Measurements from ENCODE around the gene LAMA2. TPM values are rescaled to one million over a fixed set of nuclear protein-coding genes. Genes with fewer than 3 reads are reported as not detected.

The LAMA2 gene
- total RNA-seq, 1 donor = 9.4 TPM

DNA sequence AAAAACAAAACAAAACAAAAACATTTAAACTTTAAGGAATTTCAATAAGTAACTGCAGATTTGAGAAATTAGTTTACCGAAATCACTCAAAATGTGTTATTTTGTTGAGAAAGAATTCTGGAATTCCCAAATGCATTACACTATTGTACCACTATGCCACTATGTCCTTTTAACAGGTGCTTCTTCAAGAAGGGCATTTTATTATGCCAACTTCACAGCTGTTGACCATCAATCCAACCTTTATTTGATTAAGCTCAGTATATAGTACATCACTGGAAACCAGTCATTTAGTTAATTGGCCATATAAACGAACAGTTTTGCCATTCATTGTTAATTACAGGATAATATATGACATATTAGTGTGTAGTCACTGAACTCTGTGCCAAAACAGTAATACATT is 605.4 kb downstream of the LAMA2 start:
- Histone ChIP-seq H3K36me3 (ENCODE audit: insufficient read depth, low read length) (no peaks in the 10 kb centered on the region), H3K27ac (ENCODE audit: low read depth, low read length) (no peak overlapping the region), H3K9me3 (ENCODE audit: low read depth, low read length) (no peaks in the 10 kb centered on the region), H3K4me3 (ENCODE audit: insufficient read depth, low read length) (no peak overlapping the region), H2AFZ (ENCODE audit: low read length) (no peak overlapping the region), H3K27me3 (ENCODE audit: insufficient read depth, low read length) (no peaks in the 10 kb centered on the region), H3K79me2 (ENCODE audit: insufficient read depth, low read length) (no peaks in the 10 kb centered on the region), H4K20me1 (ENCODE audit: insufficient read depth, low read length) (no peaks in the 10 kb centered on the region), H3K4me1 (ENCODE audit: insufficient read depth, low read length) (peaks cover 42% of the 10 kb centered on the region), H3K4me2 (ENCODE audit: insufficient read depth, low read length) (no peak overlapping the region)
- DNase-seq (ENCODE audit: insufficient read length, low spot score, missing footprints) = no peak
- TF ChIP-seq, protein P1, sequence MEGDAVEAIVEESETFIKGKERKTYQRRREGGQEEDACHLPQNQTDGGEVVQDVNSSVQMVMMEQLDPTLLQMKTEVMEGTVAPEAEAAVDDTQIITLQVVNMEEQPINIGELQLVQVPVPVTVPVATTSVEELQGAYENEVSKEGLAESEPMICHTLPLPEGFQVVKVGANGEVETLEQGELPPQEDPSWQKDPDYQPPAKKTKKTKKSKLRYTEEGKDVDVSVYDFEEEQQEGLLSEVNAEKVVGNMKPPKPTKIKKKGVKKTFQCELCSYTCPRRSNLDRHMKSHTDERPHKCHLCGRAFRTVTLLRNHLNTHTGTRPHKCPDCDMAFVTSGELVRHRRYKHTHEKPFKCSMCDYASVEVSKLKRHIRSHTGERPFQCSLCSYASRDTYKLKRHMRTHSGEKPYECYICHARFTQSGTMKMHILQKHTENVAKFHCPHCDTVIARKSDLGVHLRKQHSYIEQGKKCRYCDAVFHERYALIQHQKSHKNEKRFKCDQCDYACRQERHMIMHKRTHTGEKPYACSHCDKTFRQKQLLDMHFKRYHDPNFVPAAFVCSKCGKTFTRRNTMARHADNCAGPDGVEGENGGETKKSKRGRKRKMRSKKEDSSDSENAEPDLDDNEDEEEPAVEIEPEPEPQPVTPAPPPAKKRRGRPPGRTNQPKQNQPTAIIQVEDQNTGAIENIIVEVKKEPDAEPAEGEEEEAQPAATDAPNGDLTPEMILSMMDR (IDR thresholded peaks at IDR 0.05; ENCODE audit: extremely low read depth, low read depth, low read length) = no peak

DNA sequence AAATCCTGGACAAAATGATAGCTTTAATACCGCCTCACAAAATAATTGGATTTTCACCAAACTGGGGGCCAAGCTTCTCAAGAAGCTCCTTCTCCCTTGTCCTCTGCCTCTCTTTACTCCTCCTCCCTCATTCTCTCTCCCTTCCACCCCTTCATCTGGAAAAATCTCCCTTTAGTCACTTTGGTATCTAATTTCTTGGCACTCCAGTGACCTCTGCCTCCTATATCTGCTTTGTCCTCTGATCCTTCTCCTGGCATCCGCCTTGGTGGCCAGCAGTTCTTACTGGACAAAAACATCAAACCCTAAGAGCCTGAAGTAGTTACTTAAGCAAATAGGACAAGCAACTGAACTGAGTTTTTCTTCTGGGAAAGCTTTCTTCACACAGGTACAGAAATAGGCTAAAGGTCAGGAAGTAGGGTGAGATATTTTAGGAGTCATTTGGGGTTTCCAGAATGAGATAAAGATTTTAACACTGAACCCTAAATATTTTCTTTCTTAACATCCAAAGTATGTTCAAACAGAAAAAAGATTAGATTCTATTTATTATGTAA is 606.4 kb downstream of the LAMA2 start:
- no peaks in the 10 kb centered on the region for H3K36me3 ChIP-seq (ENCODE audit: insufficient read depth, low read length)
- TF ChIP-seq, protein P1 (IDR thresholded peaks at IDR 0.05; ENCODE audit: extremely low read depth, low read depth, low read length) = no peak
- no peaks in the 10 kb centered on the region for H3K79me2 ChIP-seq (ENCODE audit: insufficient read depth, low read length)
- no peaks in the 10 kb centered on the region for H3K9me3 ChIP-seq (ENCODE audit: low read depth, low read length)
- H3K4me2 ChIP-seq (ENCODE audit: insufficient read depth, low read length) = no peak overlapping the region
- H3K27ac ChIP-seq (ENCODE audit: low read depth, low read length) = peak overlapping the region; percentile 100
- no peak overlapping the region for H3K4me3 ChIP-seq (ENCODE audit: insufficient read depth, low read length)
- no peaks in the 10 kb centered on the region for H4K20me1 ChIP-seq (ENCODE audit: insufficient read depth, low read length)
- no peaks in the 10 kb centered on the region for H3K27me3 ChIP-seq (ENCODE audit: insufficient read depth, low read length)
- H3K4me1 ChIP-seq (ENCODE audit: insufficient read depth, low read length) = peaks cover 50% of the 10 kb centered on the region
- no peak for DNase-seq (ENCODE audit: insufficient read length, low spot score, missing footprints)
- peak overlapping the region; percentile 42 for H2AFZ ChIP-seq (ENCODE audit: low read length)

DNA sequence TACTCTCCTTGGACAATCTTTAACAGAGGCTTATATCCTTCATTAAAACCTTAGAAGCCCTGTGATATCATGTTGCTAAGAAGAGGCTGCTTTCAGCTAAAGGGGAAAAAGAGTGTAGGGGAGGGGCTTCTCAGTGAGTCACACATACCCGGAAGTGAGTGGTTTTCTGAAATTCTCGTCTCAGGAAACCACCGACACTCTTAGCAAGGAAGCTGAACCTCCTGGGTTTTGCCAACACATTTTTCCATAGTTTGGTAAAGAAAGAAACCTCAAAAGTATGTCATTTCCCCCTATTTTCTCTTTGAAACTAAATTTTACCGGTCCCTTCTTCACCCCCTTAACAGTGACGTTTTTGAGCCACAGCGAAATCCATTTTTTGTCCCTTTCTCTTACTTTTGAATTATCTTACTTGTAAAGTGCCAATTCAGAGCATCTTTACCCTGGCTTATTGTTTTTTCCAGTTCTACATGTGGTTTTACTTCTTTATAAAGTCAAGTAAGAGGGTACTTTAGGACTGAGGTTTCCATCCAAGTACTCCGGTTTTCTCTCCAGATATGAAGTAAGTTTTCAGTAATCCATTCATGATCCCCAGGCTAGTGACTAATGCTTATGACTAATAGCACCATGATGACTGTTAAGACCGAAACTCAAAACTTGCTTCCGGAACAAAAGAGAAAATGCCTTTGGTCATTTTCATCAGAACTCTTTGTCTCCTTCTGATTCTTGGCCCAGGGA is 607.8 kb downstream of the LAMA2 start:
- TF ChIP-seq, protein P1 (IDR thresholded peaks at IDR 0.05; ENCODE audit: extremely low read depth, low read depth, low read length) = no peak
- Histone ChIP-seq H2AFZ (ENCODE audit: low read length) (peak overlapping the region; percentile 64), H3K27ac (ENCODE audit: low read depth, low read length) (peak overlapping the region; percentile 100), H3K79me2 (ENCODE audit: insufficient read depth, low read length) (no peaks in the 10 kb centered on the region), H3K4me2 (ENCODE audit: insufficient read depth, low read length) (peak overlapping the region; percentile 97), H3K9me3 (ENCODE audit: low read depth, low read length) (no peaks in the 10 kb centered on the region), H4K20me1 (ENCODE audit: insufficient read depth, low read length) (no peaks in the 10 kb centered on the region), H3K4me1 (ENCODE audit: insufficient read depth, low read length) (peaks cover 50% of the 10 kb centered on the region), H3K27me3 (ENCODE audit: insufficient read depth, low read length) (no peaks in the 10 kb centered on the region), H3K4me3 (ENCODE audit: insufficient read depth, low read length) (peak overlapping the region; percentile 67), H3K36me3 (ENCODE audit: insufficient read depth, low read length) (no peaks in the 10 kb centered on the region)
- peak; percentile 86 for DNase-seq (ENCODE audit: insufficient read length, low spot score, missing footprints)

DNA sequence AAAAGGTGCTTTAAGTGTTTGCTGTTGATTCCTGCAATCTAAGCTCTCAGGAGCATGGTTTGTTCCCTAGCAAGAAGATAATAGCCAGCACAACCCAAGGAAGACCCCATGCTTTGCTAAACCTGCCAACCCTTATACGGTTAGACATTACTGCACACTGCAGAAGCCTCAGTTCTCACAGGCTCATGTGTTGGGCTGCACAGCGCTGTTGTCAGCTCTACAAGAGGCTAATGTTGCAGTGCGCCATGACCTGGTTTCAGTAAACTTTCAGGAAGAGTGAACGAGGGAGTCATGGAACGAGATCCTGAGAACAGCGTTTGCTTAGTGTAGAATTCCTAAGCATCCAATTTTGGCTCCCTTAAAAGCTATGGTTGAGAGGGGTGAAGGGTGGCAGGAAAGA is 608.5 kb downstream of the LAMA2 start:
- TF ChIP-seq, protein P1 (IDR thresholded peaks at IDR 0.05; ENCODE audit: extremely low read depth, low read depth, low read length) = no peak
- peak; percentile 17 for DNase-seq (ENCODE audit: insufficient read length, low spot score, missing footprints)
- H3K4me3 ChIP-seq (ENCODE audit: insufficient read depth, low read length) = peak overlapping the region; percentile 0

More for the DNA sequence above, 608.5 kb downstream of the LAMA2 start:
- H3K27ac ChIP-seq (ENCODE audit: low read depth, low read length) = peak overlapping the region; percentile 100
- H3K4me1 ChIP-seq (ENCODE audit: insufficient read depth, low read length) = peaks cover 50% of the 10 kb centered on the region
- no peak overlapping the region for H2AFZ ChIP-seq (ENCODE audit: low read length)
- no peaks in the 10 kb centered on the region for H3K9me3 ChIP-seq (ENCODE audit: low read depth, low read length)
- no peaks in the 10 kb centered on the region for H4K20me1 ChIP-seq (ENCODE audit: insufficient read depth, low read length)
- H3K27me3 ChIP-seq (ENCODE audit: insufficient read depth, low read length) = no peaks in the 10 kb centered on the region
- H3K4me2 ChIP-seq (ENCODE audit: insufficient read depth, low read length) = peak overlapping the region; percentile 97
- H3K79me2 ChIP-seq (ENCODE audit: insufficient read depth, low read length) = no peaks in the 10 kb centered on the region
- no peaks in the 10 kb centered on the region for H3K36me3 ChIP-seq (ENCODE audit: insufficient read depth, low read length)

Data from osteoblast (primary cell).